Measurements from ENCODE around the gene TMEM101. TPM values are rescaled to one million over a fixed set of nuclear protein-coding genes. Genes with fewer than 3 reads are reported as not detected.

The TMEM101 gene
- total RNA-seq, 1 donor from 2014 or later: 21.3 TPM

Other genes with a start within 250 kb of the TMEM101 start
- gene DUSP3, start 236.0 kb downstream of the TMEM101 start, total RNA-seq: 224 TPM
- gene CFAP97D1, start 234.5 kb downstream of the TMEM101 start, total RNA-seq: not detected
- gene MPP3, start 181.8 kb downstream of the TMEM101 start, total RNA-seq: 48.5 TPM
- gene CD300LG, start 167.8 kb downstream of the TMEM101 start, total RNA-seq: 17.5 TPM
- 17.1 TPM for gene MPP2, start 107.4 kb downstream of the TMEM101 start, total RNA-seq
- not detected for gene PPY, start 72.5 kb downstream of the TMEM101 start, total RNA-seq
- gene PYY, start 61.0 kb downstream of the TMEM101 start, total RNA-seq: not detected
- 0.54 TPM for gene NAGS, start 10.3 kb downstream of the TMEM101 start, total RNA-seq
- gene LSM12, start 51.7 kb upstream of the TMEM101 start, total RNA-seq: 46.1 TPM
- gene G6PC3, start 55.8 kb upstream of the TMEM101 start, total RNA-seq: 26.0 TPM
- gene HDAC5, start 108.7 kb upstream of the TMEM101 start, total RNA-seq: 67.7 TPM
- gene HROB, start 127.0 kb upstream of the TMEM101 start, total RNA-seq: 0.59 TPM
- 14.8 TPM for gene ASB16, start 155.7 kb upstream of the TMEM101 start, total RNA-seq
- gene TMUB2, start 172.0 kb upstream of the TMEM101 start, total RNA-seq: 19.6 TPM
- gene ATXN7L3, start 184.9 kb upstream of the TMEM101 start, total RNA-seq: 35.7 TPM
- gene UBTF, start 204.7 kb upstream of the TMEM101 start, total RNA-seq: 52.7 TPM